SK-N-SH treated with all-trans-retinoic acid at 6 μM for 48 hours (cell line): ENCODE data around the gene LRCH1.

Source experiments
- ATAC-seq: fragments of 200-7000 bp; cut with Tn5 transposase; 3 replicates; pipeline ENCODE4 v1.9.1; 2020; ENCODE audit warnings: mild to moderate bottlenecking, moderate library complexity
- ARNTL ChIP-seq: fragments of 450-650 bp; formaldehyde crosslinking; IDR thresholded peaks from 2 replicates; pipeline ENCODE4 v1.5.0; 2020; ENCODE audit warnings: low read depth, mild to moderate bottlenecking, moderate library complexity, borderline replicate concordance
- BACH2 ChIP-seq: fragments of 250-450 bp; sonication (Bioruptor Pico); IDR thresholded peaks from 2 replicates; pipeline ENCODE4 v1.9.0; 2021; ENCODE audit warnings: mild to moderate bottlenecking, borderline replicate concordance
- CSDC2 ChIP-seq: fragments of 250-450 bp; sonication (Bioruptor Pico); IDR thresholded peaks from 2 replicates; pipeline ENCODE4 v1.5.0; 2020; ENCODE audit warnings: mild to moderate bottlenecking, moderate library complexity
- ESRRG ChIP-seq: fragments of 250-450 bp; sonication (Bioruptor Pico); IDR thresholded peaks from 2 replicates; pipeline ENCODE4 v1.6.1; 2021; ENCODE audit warnings: mild to moderate bottlenecking
- GLIS3 ChIP-seq: fragments of 250-450 bp; sonication (Bioruptor Pico); IDR thresholded peaks from 2 replicates; pipeline ENCODE4 v1.5.0; 2020; ENCODE audit warnings: mild to moderate bottlenecking, moderate library complexity
- ISL1 ChIP-seq: fragments of 250-450 bp; sonication (Bioruptor Pico); IDR thresholded peaks from 2 replicates; pipeline ENCODE4 v2.1.2; 2022; ENCODE audit warnings: mild to moderate bottlenecking, moderate library complexity
- OSR1 ChIP-seq: fragments of 250-450 bp; sonication (Bioruptor Pico); IDR thresholded peaks from 2 replicates; pipeline ENCODE4 v1.8.0; 2022; ENCODE audit warnings: moderate library complexity, mild to moderate bottlenecking, inconsistent platforms
- PPARA ChIP-seq: fragments of 250-450 bp; sonication (Bioruptor Pico); IDR thresholded peaks from 2 replicates; pipeline ENCODE4 v1.5.0; 2020; ENCODE audit warnings: mild to moderate bottlenecking, borderline replicate concordance
- RARB ChIP-seq: fragments of 250-450 bp; sonication (Bioruptor Pico); IDR thresholded peaks from 2 replicates; pipeline ENCODE4 v1.8.0; 2021; ENCODE audit warnings: mild to moderate bottlenecking, moderate library complexity
- SNAI2 ChIP-seq: fragments of 250-450 bp; sonication (Bioruptor Pico); IDR thresholded peaks from 2 replicates; pipeline ENCODE4 v1.5.0; 2020; ENCODE audit warnings: mild to moderate bottlenecking, moderate library complexity
- TCF4 ChIP-seq: fragments of 250-450 bp; sonication (Bioruptor Pico); IDR thresholded peaks from 2 replicates; pipeline ENCODE4 v1.8.0; 2021; ENCODE audit warnings: mild to moderate bottlenecking, moderate library complexity, borderline replicate concordance
- TOX ChIP-seq: fragments of 250-450 bp; sonication (Bioruptor Pico); IDR thresholded peaks from 2 replicates; pipeline ENCODE4 v1.8.0; 2021; ENCODE audit warnings: mild to moderate bottlenecking, moderate library complexity, borderline replicate concordance
- ZC3H10 ChIP-seq: fragments of 250-450 bp; sonication (Bioruptor Pico); IDR thresholded peaks from 2 replicates; pipeline ENCODE4 v1.5.1; 2021; ENCODE audit warnings: mild to moderate bottlenecking, moderate library complexity
- ZFP3 ChIP-seq: fragments of 250-450 bp; sonication (Bioruptor Pico); IDR thresholded peaks from 2 replicates; pipeline ENCODE4 v1.5.0; 2020; ENCODE audit warnings: mild to moderate bottlenecking, moderate library complexity
- ZFP30 ChIP-seq: fragments of 450-650 bp; formaldehyde crosslinking; IDR thresholded peaks from 2 replicates; pipeline ENCODE4 v1.5.0; 2022; ENCODE audit warnings: mild to moderate bottlenecking, moderate library complexity
- ZNF70 ChIP-seq: fragments of 450-650 bp; formaldehyde crosslinking; IDR thresholded peaks from 2 replicates; pipeline ENCODE4 v1.5.0; 2020; ENCODE audit warnings: mild to moderate bottlenecking, moderate library complexity
- ZNF8 ChIP-seq: fragments of 450-650 bp; formaldehyde crosslinking; IDR thresholded peaks from 2 replicates; pipeline ENCODE4 v1.5.0; 2020; ENCODE audit warnings: mild to moderate bottlenecking, moderate library complexity
- TF ChIP-seq, protein P1 (sequence below): fragments of 250-450 bp; sonication (Bioruptor Pico); IDR thresholded peaks from 2 replicates; pipeline ENCODE4 v1.8.0; 2020; ENCODE audit warnings: mild to moderate bottlenecking, moderate library complexity, borderline replicate concordance
- TF ChIP-seq, protein P2 (sequence below): fragments of 250-450 bp; sonication (Bioruptor Pico); IDR thresholded peaks from 2 replicates; pipeline ENCODE4 v1.5.1; 2020; ENCODE audit warnings: low read depth, mild to moderate bottlenecking, moderate library complexity
- TF ChIP-seq, protein P3 (sequence below): fragments of 250-450 bp; sonication (Bioruptor Pico); IDR thresholded peaks from 2 replicates; pipeline ENCODE4 v1.5.1; 2021; ENCODE audit warnings: mild to moderate bottlenecking, moderate library complexity
- TF ChIP-seq, protein P4 (sequence below): fragments of 250-450 bp; sonication (Bioruptor Pico); IDR thresholded peaks from 2 replicates; pipeline ENCODE4 v1.5.0; 2020; ENCODE audit warnings: mild to moderate bottlenecking, moderate library complexity

Gene LRCH1

DNA sequence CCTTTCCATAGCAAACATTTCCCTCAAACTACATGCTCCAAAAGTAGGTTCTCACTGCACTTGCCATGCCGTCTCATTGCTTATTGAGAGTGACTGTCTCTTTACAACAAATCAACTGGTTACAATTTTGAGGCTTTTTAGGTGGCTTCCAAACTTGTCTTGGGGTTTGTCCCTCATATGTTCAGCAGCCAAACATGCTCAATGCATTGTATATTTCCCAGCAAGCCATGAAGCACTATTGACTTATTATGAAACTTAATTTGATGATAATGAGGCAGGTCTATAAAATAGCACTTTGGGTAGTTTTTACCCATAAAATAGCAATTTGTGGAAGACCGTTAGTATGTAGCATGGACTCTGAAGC, 78.2 kb downstream of the LRCH1 start:
- TF ChIP-seq BACH2 (CRISPR knock-in tag): no peak
- TF ChIP-seq TOX (CRISPR knock-in tag): no peak
- TF ChIP-seq PPARA (CRISPR knock-in tag): no peak
- no peak for TF ChIP-seq RARB
- no peak for TF ChIP-seq ESRRG
- TF ChIP-seq, protein P1, sequence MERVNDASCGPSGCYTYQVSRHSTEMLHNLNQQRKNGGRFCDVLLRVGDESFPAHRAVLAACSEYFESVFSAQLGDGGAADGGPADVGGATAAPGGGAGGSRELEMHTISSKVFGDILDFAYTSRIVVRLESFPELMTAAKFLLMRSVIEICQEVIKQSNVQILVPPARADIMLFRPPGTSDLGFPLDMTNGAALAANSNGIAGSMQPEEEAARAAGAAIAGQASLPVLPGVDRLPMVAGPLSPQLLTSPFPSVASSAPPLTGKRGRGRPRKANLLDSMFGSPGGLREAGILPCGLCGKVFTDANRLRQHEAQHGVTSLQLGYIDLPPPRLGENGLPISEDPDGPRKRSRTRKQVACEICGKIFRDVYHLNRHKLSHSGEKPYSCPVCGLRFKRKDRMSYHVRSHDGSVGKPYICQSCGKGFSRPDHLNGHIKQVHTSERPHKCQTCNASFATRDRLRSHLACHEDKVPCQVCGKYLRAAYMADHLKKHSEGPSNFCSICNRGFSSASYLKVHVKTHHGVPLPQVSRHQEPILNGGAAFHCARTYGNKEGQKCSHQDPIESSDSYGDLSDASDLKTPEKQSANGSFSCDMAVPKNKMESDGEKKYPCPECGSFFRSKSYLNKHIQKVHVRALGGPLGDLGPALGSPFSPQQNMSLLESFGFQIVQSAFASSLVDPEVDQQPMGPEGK (CRISPR knock-in tag): no peak
- TF ChIP-seq ZC3H10: no peak
- TF ChIP-seq OSR1 (CRISPR knock-in tag): no peak
- no peak for TF ChIP-seq ARNTL (CRISPR knock-in tag)
- no peak for TF ChIP-seq ZFP30 (CRISPR knock-in tag)
- TF ChIP-seq ZFP3 (CRISPR knock-in tag): no peak
- no peak for TF ChIP-seq ISL1 (CRISPR knock-in tag)
- no peak for TF ChIP-seq ZNF70 (CRISPR knock-in tag)
- TF ChIP-seq CSDC2 (CRISPR knock-in tag): no peak
- ATAC-seq: no peak

DNA sequence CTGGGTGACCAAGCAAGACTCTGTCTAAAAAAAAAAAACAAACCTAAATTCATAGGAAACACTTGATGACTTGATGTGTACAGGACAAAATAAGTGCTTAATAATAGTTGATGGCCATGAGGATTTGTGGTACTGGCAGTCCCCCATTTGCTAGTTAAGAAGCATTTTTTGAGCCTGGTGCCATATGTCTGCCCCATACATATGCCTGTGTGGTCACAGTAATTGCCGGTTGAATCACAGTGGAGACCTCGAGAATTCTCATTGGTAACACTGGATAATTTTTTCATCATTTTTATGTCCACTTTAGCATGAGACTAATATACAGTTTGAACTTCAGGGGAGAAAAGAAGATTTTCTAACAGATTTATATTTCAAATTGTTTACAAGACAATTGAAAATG, 79.2 kb downstream of the LRCH1 start:
- no peak for ATAC-seq
- TF ChIP-seq, protein P1 (CRISPR knock-in tag): no peak
- no peak for TF ChIP-seq CSDC2 (CRISPR knock-in tag)

DNA sequence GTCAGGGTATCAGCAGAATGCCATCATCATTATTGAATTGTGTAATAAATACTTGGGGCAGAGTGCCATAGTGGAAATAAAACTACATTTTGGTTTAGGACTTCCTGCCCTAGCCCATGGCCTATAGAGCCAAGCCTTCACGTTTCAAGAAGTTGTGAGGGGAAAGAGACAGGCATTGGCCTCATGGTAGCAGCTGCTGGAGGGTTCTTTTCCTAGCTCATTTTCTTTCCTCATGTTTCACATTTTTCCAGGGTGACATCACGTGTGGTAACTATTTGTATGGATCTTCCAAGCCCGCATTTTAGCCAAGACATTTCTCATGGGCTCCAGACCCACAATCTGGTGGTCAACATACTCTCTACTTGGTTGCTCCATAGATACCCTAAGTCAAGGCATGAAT, 80.4 kb downstream of the LRCH1 start:
- ATAC-seq: peak; percentile 80
- no peak for TF ChIP-seq CSDC2 (CRISPR knock-in tag)
- peak; percentile 21; the same call in 1 of the 2 replicates for TF ChIP-seq ISL1 (CRISPR knock-in tag)
- no peak for TF ChIP-seq ARNTL (CRISPR knock-in tag)
- TF ChIP-seq SNAI2 (CRISPR knock-in tag): 0 out of 2 replicates have a peak, but pooled peaks have one; percentile 30
- no peak for TF ChIP-seq ZFP30 (CRISPR knock-in tag)
- TF ChIP-seq, protein P2, sequence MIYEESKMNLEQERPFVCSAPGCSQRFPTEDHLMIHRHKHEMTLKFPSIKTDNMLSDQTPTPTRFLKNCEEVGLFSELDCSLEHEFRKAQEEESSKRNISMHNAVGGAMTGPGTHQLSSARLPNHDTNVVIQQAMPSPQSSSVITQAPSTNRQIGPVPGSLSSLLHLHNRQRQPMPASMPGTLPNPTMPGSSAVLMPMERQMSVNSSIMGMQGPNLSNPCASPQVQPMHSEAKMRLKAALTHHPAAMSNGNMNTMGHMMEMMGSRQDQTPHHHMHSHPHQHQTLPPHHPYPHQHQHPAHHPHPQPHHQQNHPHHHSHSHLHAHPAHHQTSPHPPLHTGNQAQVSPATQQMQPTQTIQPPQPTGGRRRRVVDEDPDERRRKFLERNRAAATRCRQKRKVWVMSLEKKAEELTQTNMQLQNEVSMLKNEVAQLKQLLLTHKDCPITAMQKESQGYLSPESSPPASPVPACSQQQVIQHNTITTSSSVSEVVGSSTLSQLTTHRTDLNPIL: 0 out of 2 replicates have a peak, but pooled peaks have one; percentile 52
- TF ChIP-seq TCF4: no peak
- TF ChIP-seq ESRRG: no peak

DNA sequence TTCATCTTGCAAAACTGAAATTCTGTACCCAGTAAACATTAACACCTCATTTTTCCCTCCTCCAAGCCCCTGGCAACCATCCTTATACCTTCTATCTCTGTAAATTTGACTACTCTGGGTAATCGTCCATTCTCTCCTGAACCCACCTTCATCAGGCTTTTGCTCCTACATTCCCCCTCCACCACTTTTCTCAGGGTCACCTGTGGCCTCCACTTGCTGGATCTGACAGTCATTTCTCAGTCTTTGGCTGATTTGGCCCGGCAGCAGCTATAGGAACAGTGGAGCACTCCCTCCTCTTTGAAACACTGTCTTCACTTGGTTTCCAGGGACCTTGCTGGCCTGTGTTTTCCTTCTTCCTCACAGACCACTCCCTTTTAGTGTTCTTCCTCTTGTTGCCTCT, 83.5 kb downstream of the LRCH1 start:
- no peak for ATAC-seq
- no peak for TF ChIP-seq CSDC2 (CRISPR knock-in tag)
- no peak for TF ChIP-seq SNAI2 (CRISPR knock-in tag)
- TF ChIP-seq ZNF8 (CRISPR knock-in tag): no peak
- no peak for TF ChIP-seq ARNTL (CRISPR knock-in tag)
- TF ChIP-seq ZNF70 (CRISPR knock-in tag): no peak
- TF ChIP-seq, protein P1 (CRISPR knock-in tag): no peak
- no peak for TF ChIP-seq TOX (CRISPR knock-in tag)
- TF ChIP-seq ISL1 (CRISPR knock-in tag): no peak
- TF ChIP-seq, protein P3, sequence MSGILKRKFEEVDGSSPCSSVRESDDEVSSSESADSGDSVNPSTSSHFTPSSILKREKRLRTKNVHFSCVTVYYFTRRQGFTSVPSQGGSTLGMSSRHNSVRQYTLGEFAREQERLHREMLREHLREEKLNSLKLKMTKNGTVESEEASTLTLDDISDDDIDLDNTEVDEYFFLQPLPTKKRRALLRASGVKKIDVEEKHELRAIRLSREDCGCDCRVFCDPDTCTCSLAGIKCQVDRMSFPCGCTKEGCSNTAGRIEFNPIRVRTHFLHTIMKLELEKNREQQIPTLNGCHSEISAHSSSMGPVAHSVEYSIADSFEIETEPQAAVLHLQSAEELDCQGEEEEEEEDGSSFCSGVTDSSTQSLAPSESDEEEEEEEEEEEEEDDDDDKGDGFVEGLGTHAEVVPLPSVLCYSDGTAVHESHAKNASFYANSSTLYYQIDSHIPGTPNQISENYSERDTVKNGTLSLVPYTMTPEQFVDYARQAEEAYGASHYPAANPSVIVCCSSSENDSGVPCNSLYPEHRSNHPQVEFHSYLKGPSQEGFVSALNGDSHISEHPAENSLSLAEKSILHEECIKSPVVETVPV (CRISPR knock-in tag): no peak
- no peak for TF ChIP-seq RARB
- TF ChIP-seq TCF4: no peak
- TF ChIP-seq GLIS3: no peak
- no peak for TF ChIP-seq OSR1 (CRISPR knock-in tag)
- TF ChIP-seq, protein P4, sequence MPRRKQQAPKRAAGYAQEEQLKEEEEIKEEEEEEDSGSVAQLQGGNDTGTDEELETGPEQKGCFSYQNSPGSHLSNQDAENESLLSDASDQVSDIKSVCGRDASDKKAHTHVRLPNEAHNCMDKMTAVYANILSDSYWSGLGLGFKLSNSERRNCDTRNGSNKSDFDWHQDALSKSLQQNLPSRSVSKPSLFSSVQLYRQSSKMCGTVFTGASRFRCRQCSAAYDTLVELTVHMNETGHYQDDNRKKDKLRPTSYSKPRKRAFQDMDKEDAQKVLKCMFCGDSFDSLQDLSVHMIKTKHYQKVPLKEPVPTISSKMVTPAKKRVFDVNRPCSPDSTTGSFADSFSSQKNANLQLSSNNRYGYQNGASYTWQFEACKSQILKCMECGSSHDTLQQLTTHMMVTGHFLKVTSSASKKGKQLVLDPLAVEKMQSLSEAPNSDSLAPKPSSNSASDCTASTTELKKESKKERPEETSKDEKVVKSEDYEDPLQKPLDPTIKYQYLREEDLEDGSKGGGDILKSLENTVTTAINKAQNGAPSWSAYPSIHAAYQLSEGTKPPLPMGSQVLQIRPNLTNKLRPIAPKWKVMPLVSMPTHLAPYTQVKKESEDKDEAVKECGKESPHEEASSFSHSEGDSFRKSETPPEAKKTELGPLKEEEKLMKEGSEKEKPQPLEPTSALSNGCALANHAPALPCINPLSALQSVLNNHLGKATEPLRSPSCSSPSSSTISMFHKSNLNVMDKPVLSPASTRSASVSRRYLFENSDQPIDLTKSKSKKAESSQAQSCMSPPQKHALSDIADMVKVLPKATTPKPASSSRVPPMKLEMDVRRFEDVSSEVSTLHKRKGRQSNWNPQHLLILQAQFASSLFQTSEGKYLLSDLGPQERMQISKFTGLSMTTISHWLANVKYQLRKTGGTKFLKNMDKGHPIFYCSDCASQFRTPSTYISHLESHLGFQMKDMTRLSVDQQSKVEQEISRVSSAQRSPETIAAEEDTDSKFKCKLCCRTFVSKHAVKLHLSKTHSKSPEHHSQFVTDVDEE (CRISPR knock-in tag): no peak
- TF ChIP-seq ZFP30 (CRISPR knock-in tag): no peak
- TF ChIP-seq, all 23 proteins: peak for 0
